HG03196 (cell line): ENCODE data around the gene PRKN.

Experiments
- ATAC-seq: cut with Tn5 transposase; IDR thresholded peaks from one replicate; pipeline ENCODE4 v1.9.1; 2021; ENCODE audit not compliant: unreplicated experiment

PRKN gene

DNA sequence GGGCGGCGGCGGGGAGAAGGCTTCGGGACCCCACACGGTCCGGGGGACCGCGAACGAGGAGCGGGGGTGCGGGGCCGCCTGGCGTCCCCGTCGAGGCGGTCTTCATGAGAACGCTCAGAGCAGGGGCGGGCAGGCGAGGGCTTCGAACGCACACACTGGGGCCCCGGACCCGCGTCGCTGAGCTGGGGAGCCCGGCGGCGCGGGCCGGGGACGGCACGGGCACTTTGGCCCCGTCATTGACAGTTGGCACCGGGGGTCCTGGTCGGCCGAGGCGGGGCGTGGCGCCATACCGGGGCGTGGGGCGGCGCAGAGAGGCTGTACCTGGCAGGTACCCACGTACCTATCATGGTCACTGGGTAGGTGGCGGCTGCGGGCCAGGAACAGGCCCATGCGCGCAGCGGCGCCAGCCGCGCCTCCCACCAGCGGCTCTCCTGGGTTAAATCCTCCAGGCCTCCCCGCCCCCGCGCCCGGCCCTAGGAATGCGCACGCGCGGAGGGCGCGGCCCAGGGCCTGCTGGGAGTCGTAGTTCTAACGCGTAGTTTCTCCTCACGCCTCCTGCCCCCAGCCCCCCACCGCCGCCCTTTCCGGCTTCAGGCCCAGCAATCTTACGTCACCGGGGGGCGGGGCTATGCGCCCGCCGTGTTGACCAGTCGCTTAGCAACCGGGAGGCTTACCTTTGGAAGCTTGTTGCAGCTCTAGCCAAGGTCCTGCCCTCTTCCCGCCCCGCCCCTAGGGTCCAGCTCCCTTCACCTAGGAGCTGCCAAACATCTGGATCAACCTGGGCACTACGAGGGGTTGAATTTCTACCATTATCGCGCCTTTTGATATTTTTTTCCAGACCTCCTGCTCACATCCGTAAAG lies at the start of gene PRKN, which contains the start of gene PACRG:
TSS of gene PRKN (minus strand) at position 445 of the 861 bp plus-strand sequence.
TSS of gene PACRG (plus strand) at position 653 of the 861 bp plus-strand sequence.
- peak; percentile 98 for ATAC-seq

DNA sequence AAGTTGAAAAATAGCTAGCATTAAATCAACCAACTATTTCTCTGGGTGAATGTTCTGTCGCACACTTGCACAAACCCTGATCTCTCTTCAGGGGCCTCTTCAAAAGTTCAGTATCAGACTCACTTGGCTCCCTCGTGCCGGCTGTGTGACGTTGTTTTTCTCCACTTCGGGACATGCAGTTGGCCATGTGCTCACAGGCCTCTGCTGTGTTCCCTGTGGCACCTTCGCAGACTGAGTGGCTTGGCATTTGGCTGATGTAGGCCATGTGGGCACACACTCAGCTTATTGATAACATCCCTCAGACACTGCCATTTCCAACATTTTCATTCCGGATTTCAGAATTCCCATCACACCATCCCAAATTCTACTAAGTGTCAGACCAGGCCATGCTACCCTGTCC lies 49.5 kb upstream of the PRKN start:
- ATAC-seq: no peak

DNA sequence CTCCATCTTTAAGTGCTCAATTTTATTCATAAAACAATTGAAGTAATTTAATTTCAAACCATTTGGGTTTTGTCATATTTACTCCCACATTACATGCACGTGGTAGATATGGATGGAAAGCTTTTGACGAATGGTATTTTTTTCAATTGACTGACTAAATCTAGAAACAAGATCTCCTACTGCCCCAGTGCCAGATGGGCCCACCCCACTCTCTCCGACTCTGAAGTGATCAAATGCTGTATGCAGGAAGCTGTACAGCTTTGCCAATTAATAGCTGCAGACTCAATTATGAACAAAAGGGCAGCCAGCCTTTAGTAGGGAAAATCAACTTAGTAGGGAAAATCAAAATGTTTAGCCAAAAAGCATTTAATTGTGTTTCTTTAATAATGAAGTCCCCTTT lies 46.4 kb upstream of the PRKN start:
- no peak for ATAC-seq

DNA sequence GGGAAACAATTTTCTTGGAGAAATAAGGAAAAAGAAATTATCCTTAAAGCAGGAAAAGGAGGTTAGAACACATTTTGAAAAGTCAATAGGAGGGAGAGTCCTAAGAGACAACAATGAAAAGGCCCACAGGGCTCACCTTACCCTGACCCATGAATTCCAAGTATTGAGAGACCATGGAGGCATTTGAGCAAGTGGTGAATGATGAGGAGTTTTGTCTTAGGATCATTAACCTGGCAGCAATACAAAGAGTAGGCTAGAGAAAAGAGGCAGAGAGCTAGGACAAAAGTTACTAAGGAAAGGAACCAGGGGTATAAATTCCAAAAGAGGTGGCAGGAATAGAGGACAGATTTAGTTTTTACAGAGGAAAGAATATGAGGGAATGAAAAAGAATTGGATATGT lies 44.9 kb upstream of the PRKN start:
- no peak for ATAC-seq

DNA sequence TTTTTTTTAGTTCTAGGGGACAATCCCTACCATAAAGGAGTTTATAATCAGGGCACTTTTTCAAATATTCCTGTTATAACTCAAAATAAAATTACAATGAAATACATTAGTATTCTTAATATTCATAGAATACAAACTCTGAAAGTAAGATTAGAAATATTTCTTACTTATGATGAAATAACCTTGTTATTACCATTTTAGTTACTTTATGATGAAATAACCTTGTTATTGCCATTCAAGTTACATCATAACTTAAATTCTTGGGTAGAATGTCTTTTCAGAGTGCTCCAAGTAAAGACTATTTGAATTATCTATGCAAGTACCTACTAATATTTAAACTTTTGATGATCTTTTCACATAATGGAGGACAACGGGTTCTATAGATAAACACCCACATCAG lies 43.4 kb upstream of the PRKN start:
- ATAC-seq: no peak

DNA sequence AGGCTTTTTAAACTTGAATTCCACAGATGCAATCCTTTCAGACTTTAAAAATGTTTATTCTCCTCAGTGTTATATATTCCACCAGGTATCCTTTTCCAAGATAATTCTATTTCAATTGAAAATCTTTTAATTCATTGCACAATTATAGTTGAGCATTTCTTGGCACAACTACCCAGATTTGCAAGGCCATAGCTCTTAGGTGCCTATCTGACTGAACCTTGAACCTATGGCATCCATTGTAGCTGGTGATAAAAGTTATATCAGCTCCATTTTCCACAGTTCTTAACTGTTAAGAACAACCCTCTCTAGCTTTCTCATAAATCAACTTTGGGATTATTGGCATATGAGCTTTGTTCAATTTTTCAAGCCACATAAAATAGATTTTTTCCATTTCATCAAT lies 42.6 kb upstream of the PRKN start:
- no peak for ATAC-seq

DNA sequence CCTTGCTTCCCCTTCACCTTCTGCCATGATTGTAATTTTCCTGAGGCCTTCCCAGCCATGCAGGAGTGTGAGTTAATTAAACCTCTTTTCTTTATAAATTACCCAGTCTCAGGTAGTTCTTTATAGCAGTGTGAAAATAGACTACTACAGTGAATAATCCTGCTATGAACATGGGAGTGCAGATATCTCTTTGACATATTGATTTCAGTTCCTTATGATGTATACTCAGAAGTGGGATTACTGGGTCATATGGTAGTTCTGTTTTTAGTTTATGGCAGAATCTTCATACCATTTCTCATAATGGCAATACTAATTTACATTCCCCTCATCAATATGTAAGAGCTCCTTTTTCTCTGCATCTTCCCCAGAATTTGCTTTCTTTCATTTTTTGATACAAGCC lies 26.2 kb upstream of the PRKN start:
- no peak for ATAC-seq

DNA sequence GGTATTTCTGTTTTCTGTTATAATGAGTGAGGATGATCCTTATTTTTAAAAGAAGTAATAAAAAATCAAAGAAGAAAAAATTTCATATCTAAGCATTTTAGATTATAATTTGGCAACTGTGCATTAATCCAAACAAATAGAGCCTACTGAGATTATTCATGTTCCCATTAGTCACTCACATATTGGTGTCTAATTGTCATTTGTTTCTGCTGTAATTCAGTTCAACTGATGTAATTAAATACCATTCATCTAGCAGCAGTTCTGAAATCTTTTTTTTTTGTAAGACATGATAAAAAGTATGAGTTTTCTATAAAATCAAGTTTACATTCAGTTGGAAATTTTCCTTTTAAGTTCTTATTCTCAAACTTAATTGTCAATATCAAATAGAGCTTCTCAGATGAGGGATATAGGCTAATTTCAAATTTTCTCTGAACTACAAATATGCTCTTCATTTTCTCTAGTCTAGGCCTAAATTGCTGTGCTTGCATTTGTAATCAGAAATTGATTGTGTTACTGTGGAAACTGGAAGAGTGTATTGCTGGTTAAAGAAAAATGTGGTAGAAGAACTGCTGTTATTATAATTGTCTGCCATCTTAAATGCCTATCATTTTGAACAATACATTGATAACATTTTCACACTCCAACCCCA lies 23.8 kb upstream of the PRKN start:
- no peak for ATAC-seq

DNA sequence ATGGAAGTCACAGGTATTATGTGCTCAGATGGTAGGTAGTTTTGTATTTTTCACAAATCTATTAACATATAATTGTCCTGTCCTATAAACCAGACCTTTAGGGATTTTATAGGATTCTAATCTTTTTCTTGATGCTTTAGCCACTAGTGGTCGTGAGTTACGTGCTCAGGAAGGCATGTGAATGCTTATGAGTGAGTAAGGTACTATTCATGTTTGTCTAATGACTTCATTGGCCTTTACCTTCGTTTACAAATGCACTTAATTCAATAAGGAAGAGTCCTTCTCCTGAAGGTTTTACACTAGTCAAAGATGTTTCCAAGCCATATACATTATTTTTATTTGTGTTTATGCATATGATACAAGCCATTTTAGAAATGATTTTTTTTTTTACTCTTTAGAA lies 23.2 kb upstream of the PRKN start:
- ATAC-seq: no peak

DNA sequence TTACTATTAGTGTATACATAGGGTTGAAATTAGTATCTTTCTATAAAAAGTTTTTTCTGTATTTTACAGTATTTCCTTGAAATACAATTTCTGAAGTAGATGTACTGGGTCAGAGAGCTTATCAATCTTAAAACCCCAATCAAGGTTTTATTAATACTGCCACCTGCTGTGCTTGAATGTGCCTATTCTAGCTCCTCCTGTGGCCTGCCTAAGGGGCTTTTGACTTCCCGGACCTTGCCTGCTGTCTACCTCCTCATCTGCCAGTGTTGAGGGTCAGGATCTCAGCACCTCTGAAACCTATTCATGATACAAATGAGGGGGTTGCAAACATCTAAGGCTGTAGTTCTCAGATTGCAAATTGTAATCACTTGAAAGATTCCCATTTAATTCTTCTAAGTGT lies 9.4 kb upstream of the PRKN start:
- no peak for ATAC-seq

DNA sequence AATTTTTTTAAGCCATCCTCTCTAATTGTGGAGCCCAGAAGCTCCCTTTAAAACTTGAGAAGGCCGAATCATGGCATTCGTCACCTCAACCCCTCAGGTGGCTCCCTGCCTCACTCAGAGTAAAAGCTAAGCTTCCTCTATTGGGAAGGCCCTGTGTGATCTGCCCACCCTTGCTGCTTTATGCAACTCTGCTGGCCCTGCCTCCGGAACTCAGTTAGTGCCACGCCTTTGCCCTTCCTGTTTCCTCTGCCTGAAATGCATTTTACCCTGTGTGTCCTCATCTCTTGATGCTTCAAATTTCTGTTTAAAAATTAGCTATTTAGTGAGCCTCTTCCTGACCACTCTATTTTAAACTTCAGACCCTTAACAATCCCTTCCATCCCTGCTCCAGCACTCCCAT lies 5.9 kb upstream of the PRKN start:
- no peak for ATAC-seq

DNA sequence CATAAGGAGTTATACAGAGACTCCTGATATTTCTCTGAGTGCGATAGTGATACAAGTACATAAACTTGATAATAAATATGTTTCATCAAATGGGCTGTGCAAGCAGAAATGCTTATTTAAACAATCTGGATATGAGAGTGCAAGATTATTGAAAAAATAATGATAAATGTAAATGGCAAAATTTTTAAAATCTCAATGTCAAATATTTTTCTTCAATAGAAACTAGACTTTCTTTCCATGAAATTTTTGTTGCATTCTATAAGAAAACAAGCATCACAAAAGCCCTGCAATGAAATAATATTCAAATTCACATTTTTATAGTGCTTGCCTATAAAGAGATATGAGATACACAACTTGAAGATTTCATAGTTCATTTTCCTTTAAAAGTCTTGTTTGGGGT lies 2.9 kb upstream of the PRKN start:
- ATAC-seq: no peak

DNA sequence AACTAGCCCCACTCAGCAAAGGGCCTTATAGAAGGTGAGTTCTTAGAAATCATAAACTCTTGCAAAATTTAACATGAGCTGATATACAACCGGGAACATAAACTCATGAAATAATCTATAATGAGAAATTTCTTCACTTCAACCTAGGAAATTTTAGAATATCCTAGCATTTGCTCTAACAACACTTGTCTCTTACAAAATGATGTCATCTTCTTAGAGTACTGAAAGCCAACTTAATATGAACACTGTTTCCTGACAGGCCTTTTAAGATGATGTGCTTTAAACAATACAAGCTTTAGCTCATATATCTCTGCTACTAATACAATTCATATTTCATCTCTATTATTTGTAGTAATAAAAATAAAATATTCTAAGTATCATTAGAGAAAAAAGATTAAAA lies 1.1 kb upstream of the PRKN start:
- no peak for ATAC-seq

DNA sequence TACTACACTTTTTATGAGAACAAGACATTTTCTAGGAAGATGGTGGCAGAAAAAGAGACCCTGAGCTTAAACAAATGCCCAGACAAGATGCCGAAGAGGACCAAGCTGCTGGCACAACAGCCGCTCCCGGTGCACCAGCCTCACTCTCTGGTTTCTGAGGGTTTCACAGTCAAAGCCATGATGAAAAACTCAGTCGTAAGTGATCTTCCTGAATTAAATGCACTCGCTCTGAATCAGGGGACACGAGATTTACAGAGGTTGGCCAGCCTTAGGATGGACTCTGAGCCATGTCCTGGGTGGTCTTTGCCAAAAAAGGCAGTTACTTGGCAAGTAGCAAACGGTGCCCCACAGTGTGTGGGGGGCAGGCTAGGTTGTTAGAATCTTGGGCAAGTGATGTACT lies 631 bp upstream of the PRKN start:
- ATAC-seq: no peak

DNA sequence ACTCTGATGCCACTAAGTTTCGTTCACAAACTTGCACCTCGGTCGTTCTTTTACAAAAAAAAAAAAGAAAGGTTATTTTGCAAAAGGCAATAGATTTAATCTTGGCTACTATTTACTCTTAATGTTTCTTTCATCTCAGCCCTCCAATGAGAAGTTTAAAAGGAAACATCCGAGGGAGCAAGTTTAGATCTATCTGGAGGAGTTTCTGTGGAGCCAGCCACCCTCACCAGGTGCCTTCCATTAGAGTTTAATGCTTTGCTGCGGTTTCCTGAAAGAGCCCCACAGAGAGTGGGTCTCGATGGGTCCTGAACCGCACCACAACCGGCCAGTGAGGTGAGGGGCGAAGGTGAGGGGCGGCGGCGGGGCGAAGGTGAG lies 632 bp downstream of the PRKN start:
- no peak for ATAC-seq

DNA sequence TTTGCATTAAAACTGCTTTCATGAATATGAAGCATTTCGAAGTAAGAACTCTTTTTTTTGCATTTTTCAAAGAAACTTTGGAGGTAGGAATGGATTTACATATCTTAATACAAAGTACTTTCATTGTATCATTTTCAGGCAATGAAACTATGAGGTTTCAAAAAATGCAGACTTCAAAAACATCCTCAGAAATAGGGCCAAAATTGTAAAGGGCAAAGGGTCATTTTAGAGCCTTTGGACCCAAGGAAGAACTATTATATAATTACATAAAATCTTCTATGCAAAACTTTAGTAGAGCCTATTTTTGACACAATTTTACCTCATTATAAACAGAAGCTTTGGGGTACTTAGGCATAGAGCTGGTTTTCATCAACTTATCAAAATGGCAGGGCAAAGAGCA lies 4.9 kb downstream of the PRKN start:
- ATAC-seq: no peak

DNA sequence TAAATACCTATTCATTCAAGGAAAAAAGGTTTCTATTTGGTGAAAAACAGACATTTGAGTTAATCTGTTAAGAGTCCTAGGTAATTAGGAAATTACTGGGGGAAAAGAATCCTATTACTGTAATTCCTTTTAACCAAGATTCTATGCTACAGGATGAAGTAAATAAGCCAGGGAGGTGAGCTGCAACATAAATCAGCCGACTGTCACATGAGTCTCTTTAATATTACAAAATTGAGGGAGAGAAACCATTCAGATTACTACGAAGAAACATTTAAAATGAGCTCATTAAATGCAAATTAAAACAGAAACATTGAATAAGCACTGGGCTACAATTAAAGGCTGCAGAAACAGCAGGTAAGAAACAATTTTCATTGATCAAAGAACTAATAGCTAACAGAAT lies 5.3 kb downstream of the PRKN start:
- ATAC-seq: no peak

DNA sequence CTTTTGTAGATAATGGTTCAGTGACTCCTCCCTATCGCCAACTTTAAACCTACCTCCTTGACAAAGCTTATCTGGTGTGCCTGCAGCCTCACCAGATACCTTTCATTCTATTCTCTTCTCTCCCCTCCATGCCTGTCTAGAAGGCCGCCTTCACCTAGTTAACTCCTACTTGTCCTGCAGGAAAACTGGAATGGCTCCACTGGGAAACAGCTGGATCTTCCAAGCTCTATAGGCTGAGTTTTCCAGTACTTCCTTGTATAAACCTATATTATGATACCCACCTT lies 6.2 kb downstream of the PRKN start:
- ATAC-seq: no peak

DNA sequence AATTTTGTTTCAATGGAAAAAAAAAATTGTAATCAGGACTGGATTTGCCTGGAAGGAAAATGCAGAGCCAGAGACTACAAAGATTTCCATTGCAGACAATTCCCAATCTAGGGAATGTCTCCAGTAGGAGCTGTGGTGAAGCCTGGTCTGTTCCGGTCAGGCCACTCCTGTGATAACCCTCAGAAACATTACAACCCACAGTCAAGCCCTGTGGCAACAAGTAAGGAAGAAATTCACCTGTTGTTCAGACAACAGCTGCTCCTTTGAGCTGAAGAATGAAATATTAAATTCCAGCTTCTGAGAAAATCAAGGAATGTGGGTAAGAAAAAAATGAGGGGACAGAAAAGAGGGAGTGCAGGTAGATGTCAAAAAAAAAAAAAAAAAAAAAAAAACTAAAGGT lies 8.0 kb downstream of the PRKN start:
- no peak for ATAC-seq

DNA sequence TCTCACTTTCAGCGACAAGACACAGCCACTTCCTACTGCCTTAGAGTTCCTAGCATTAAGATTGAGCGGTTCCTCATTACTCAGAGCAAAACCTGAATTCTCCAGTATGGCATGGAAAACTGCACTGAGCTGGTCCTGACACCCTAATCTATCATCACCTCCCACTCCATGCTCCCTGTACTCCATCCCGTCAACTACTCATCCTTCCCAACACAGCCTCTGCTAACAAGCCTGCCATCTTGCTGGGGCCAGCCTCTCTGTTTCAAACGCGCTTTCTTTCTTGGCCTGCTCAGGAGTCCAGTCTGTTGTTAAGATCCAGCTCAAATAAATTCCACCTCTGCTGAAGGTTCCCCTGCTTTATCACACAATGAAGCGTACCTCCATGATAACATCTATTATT lies 12.0 kb downstream of the PRKN start:
- no peak for ATAC-seq

DNA sequence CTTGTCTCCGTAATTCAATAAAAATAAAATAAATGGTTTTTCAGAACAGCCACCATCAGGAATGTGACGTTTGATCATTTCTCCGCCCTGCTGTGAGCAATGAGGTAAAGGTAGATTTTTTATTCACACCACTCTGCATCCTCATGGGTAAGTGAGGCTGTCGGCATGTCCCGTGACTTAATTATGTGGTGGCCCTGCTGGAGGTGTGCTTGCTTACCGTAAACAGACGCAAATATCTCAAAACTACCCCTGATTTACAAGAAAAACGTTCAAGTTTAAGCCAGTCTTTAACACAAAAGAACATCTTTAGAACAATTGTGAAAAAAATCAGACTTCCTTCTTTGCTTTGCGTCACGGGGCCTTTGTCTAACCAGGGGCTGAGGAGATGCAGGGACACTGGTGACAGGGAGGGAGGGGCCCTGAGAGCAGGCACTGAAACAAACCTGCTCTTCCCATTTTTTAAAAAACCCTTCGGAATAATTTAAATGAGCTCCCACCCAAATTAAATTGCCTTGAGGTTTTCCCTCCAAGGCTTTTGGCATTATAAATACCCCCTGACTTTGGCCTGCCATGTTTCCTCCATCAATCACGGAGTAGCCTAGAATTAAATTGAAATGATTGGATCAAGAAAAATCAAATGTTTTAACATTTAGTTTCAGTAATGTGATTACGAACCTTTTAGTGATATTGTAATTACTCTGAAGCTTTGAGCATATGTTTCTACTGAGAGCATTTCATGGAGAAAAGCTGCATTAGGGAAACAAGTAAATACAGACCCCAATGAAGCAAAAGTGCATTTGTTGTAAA lies 13.4 kb downstream of the PRKN start:
- no peak for ATAC-seq

DNA sequence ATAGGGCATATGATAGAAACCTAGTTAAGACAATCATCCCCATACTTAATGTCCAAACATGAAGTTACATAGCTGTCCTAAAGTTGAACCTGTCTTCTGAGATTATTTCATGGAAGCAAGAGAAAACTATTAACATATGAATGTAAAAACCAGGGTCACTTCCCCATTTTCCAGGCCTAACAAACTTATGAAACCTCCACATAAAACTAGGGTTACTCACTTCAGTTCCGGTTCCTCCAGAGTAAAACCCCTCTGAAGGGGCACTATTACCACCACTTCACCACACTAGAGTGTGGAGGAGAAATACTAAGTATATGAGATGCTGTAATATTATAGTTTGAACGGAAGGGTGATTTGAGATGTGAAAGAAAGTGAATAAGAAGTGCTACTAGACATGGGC lies 14.9 kb downstream of the PRKN start:
- no peak for ATAC-seq
